ENCODE measurements around the gene GINS2.

The GINS2 gene

DNA sequence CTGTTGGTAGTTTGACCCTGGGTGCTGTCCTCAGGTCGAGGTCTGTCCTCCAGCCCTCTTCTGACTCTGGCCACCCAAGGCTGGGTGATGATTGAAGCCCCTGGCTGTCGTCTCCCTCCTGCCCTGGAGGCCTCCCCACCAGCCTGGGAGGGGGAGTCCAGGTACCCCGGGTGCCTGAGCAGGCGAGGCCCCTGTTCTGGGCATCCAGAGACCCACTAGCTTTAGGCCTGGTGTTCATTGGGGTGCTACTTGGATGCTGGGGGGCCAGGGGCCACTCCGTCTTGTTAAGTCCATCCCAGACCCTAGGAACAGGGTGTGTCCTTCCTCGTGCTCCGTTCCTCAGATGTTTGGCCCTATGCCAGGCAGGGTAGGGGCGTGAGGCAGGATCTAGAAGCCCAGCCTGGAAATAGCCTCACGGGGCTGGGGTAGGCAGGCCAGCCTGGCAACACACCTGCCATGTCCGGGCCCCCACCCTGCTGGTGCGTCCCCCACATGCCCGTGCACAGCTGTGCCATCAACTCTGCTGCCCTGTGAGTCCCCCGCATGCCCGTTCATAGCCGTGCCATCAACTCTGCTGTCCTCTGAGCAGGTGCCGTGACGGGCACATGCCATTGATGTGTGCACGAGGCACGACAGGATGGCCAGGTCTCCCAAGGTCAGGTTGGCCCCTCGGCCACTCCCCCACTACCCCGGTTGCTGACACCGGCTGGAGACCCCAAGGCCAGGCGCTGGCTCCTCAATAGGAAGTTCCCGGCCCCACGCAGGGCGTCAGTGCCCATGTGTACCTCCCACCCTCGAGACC is 36.9 kb downstream of the GINS2 start:
- TF ChIP-seq CTCF (IDR thresholded peaks at IDR 0.05; ENCODE audit: control insufficient read depth, extremely low read depth, insufficient read depth): no peak
- no peak for DNase-seq (ENCODE audit: low read depth)
- no peak overlapping the region for H3K4me3 ChIP-seq (ENCODE audit: low read depth, low read length)

DNA sequence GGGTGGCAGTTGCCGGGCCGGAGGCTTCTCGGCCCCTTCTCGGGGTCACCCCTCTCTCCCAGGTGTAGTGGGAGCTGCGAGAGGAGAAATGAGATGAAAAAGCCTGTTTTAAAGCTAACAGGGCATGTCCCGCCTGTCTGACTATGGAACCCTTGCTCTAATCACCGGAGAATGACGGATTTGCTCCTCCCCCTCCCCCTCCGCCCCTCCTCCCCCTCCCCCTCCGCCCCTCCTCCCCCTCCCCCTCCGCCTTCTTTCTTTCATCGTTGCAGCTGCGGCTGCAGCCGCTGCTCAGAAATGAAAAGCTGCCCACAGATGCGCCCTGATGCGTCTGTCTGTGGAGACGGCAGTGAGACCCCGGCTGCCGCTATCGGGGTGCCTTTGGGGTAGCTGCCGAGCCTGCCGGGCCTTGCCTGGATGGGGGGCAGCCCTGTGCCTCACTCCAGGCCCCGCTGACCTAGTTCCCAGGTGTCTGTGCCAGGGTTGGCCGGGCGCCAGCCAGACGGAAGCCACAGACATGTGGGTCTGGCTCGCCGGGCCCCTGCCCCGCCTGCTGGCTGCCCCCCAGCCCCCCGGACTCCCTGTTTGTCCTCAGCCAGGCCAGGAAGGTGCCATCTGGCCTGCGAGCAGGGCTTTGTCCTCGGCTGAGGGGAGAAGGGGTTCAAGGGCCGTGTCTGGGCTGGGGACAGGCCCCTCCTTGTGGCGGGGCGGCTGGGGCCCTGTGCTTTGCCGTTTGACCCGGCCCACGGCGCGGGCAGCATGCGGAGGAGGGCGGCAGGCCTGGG is 37.7 kb downstream of the GINS2 start:
- no peak overlapping the region for H3K4me3 ChIP-seq (ENCODE audit: low read depth, low read length)
- no peak for TF ChIP-seq CTCF (IDR thresholded peaks at IDR 0.05; ENCODE audit: control insufficient read depth, extremely low read depth, insufficient read depth)
- DNase-seq (ENCODE audit: low read depth): no peak

DNA sequence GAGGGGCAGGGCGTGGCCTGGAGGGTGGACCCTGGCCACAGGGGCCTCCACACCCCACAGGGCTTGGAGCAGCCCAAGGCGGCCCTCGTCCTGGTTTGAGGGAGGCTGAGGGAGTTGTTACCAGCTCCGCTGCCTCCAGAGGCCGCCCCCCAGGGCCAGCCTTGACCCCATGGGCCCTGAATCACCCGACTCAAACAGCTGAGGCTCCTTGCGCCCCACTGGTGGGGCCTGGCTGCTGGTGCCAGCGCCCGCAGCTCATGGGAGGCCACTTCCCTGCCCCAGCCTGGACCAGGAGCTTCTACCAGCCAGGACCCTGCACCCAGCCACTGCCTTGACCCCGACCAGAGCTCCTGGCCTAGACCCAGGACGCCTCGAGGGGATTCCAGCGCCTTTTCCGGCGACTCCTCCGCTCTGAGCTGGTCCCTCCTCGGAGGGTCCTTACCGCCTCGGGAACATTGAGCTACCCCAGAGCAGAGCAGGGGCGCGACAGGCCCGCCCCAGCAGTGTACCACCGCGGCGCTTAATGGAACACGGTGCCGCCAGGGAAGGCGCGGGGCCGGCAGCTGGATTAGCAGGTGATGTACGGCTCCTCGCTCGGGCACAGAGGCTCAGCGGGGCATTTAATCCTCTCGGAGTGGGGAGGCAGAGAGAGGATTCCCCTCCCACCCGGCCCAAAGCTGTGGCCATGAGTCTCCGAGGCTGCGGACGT is 38.5 kb downstream of the GINS2 start:
- no peak for DNase-seq (ENCODE audit: low read depth)
- TF ChIP-seq CTCF (IDR thresholded peaks at IDR 0.05; ENCODE audit: control insufficient read depth, extremely low read depth, insufficient read depth): no peak
- H3K4me3 ChIP-seq (ENCODE audit: low read depth, low read length): no peak overlapping the region

- no peak for DNase-seq (ENCODE audit: low read depth)
- no peak for TF ChIP-seq CTCF (IDR thresholded peaks at IDR 0.05; ENCODE audit: control insufficient read depth, extremely low read depth, insufficient read depth)
- H3K4me3 ChIP-seq (ENCODE audit: low read depth, low read length): no peak overlapping the region
Measured at GRCh38 chr16:85649411-85650134, 39.2 kb downstream of the GINS2 start.

- H3K4me3 ChIP-seq (ENCODE audit: low read depth, low read length): no peak overlapping the region
- TF ChIP-seq CTCF (IDR thresholded peaks at IDR 0.05; ENCODE audit: control insufficient read depth, extremely low read depth, insufficient read depth): no peak
- no peak for DNase-seq (ENCODE audit: low read depth)
Measured at GRCh38 chr16:85648805-85649204, 39.9 kb downstream of the GINS2 start.

DNA sequence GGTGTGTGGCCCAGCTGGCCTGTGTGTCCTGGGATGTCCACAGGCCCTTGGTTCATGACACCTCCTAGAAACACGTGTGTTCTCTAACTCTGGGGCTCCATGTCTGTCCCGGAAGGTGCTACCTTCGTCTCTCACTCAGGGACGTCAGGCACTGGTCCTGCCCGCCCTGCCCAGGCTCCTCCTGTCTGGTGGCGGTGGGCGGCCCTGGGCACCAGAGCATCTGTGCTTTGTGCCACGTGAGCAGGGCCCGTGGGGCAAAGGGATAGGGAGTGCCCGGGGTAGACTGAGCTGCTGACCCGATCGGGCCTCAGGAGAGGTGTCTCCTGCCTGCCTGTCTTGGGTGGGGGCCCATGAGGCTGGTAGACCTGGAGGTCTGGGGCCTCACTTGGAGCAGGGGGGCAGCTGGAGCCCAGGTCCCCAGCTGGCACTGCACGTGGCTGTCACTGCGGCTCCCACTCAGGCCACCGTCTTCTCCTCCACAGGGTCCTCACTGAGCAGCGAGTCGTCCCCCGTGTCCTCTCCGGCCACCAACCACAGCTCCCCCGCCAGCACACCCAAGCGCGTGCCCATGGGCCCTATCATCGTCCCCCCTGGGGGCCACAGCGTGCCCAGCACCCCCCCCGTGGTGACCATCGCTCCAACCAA is 40.6 kb downstream of the GINS2 start:
- no peak for TF ChIP-seq CTCF (IDR thresholded peaks at IDR 0.05; ENCODE audit: control insufficient read depth, extremely low read depth, insufficient read depth)
- DNase-seq (ENCODE audit: low read depth): no peak
- no peak overlapping the region for H3K4me3 ChIP-seq (ENCODE audit: low read depth, low read length)
